ENCODE results near the gene TUT1. TPM values are rescaled to one million over a fixed set of nuclear protein-coding genes. Genes with fewer than 3 reads are reported as not detected.

Gene TUT1
- polyA plus RNA-seq, 1 experiment: 9.9 TPM

DNA sequence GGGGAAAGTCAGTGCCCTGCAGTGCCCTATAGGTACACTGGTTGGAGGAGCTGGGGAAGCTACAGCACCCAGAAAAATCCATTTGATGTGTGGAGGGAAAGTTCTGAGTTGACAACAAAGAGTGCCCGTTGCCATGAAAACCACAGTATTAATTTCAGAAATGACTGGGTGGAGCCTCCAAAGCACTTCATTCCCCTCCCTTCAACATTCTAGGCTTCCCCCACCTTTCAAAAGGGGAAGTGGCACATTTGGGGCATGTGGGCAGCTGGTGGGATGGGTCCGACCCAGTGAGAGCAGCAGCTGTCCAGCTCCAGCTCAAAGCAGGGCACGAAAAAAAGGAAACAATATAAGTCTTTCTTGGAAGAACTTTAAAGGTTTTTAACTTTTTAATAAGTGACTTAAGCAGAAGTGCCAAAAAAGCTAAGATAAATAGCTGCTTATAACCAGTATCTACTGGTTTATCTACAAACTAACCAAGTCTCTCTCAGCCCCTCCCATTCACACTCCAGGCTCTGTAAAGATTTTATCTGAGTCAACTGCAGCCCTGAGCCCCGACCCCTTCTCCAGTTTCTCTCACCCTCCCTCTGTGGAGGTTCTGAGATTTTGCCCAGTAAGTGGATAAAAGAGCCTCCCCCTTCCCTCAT lies 35.7 kb downstream of the TUT1 start:
- Histone ChIP-seq H3K27me3 (ENCODE audit: control insufficient read depth, insufficient read depth, low read length) (no peaks in the 10 kb centered on the region), H3K4me3 (ENCODE audit: low read depth, low read length) (no peak overlapping the region), H3K36me3 (ENCODE audit: control insufficient read depth, insufficient read depth, low read length) (peaks cover 5% of the 10 kb centered on the region)
- POLR2A ChIA-PET: interaction anchor here (0.6 to 1.4 kb wide), 2 partner anchors 9 to 110 kb away, joined by 5 to 17 read pairs; partner anchors contain the start of gene AHNAK
- CTCF ChIA-PET: interaction anchor here (0.6 to 4.8 kb wide), 5 partner anchors 12 to 160 kb away, joined by 3 to 47 read pairs (median 4); no protein-coding TSS in a partner anchor
- no peak for DNase-seq (ENCODE audit: low read depth)
- TF ChIP-seq CTCF (IDR thresholded peaks at IDR 0.05; ENCODE audit: insufficient read depth, low read depth, low read length): no peak

DNA sequence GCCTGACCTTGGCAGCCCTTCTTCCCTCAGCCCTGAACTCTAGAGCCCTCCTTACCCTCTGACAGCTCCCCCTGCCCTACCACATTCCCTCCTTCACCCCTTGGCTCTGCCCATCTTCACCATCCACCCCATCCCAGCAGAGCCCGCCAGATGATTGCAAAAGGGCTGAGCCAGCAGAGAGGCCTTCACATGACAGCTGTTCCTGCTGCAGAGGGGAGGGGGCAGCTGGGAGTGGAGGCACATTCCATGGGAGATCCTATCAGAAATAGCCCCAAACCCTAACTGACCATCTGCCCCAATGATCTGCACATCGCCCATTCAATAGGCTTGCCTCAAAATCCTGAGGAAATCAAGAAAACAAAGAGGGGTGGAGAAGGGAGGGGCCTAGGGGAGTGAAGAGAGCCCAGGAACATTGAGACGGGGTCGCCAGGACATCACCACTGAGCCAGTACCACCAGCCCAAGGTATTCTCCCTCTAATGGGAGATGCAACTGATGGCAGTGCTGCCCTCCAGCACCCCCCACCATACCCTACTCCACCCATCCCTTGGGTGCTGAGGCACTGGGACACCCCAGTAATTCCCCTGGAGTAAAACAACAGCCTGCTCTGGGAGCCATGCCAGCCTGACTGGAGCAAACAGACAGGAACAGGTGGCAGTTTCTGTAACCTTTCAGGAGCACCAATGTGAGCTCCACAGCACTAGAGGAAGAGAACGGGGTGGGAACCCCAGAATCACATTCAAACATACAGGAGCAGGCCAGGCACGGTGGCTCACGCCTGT lies 36.7 kb downstream of the TUT1 start:
- no peak for DNase-seq (ENCODE audit: low read depth)
- H3K36me3 ChIP-seq (ENCODE audit: control insufficient read depth, insufficient read depth, low read length): peaks cover 5% of the 10 kb centered on the region
- ChIA-PET CTCF (interaction anchor here (0.9 to 5.3 kb wide), 8 partner anchors 11 to 159 kb away, joined by 4 to 47 read pairs (median 12); no protein-coding TSS in a partner anchor), POLR2A (no interaction called here)
- no peak for TF ChIP-seq CTCF (IDR thresholded peaks at IDR 0.05; ENCODE audit: insufficient read depth, low read depth, low read length)
- H3K4me3 ChIP-seq (ENCODE audit: low read depth, low read length): no peak overlapping the region
- no peaks in the 10 kb centered on the region for H3K27me3 ChIP-seq (ENCODE audit: control insufficient read depth, insufficient read depth, low read length)

DNA sequence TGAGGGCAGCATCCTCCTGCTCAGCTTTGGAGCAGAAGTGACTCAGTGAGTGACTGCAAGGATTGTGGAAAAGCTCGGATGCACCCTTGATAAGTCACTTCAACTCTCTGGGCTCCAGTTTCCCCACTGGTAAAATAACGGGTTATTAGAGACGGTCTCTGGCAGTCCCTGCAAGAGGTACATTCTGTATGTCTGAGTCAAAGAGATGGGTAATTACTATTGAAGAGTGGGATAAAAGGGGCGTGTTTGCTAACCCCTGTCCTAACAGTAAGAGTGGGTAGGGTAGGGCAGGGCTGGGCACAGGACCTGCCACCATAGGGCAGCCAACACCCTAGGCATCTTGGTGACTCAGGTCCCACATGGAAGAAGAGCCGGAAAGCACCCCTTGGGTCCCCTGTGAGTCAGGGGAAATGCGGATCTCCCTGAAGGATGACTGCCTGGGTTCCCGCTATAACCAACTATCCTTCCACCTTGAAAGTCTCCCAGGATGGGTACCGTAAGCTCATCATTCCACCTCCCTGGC lies 37.4 kb downstream of the TUT1 start:
- ChIA-PET CTCF (interaction anchor here (0.9 to 5.3 kb wide), 8 partner anchors 10 to 159 kb away, joined by 3 to 35 read pairs (median 5); no protein-coding TSS in a partner anchor), POLR2A (interaction anchor here (0.6 to 1.5 kb wide), 4 partner anchors 9 to 287 kb away, joined by 3 to 7 read pairs (median 5); no protein-coding TSS in a partner anchor)
- peak; percentile 61 for DNase-seq (ENCODE audit: low read depth)
- H3K36me3 ChIP-seq (ENCODE audit: control insufficient read depth, insufficient read depth, low read length): peaks cover 2% of the 10 kb centered on the region; the same call in 1 of the 2 replicates
- no peaks in the 10 kb centered on the region for H3K27me3 ChIP-seq (ENCODE audit: control insufficient read depth, insufficient read depth, low read length)
- H3K4me3 ChIP-seq (ENCODE audit: low read depth, low read length): 0 out of 2 replicates have a peak overlapping the region, but pooled peaks have one; percentile 28
- TF ChIP-seq CTCF (IDR thresholded peaks at IDR 0.05; ENCODE audit: insufficient read depth, low read depth, low read length): no peak

- ChIA-PET POLR2A (interaction anchor here (0.5 to 2.0 kb wide), 12 partner anchors 9 to 1091 kb away, joined by 3 to 19 read pairs (median 4); no protein-coding TSS in a partner anchor), CTCF (interaction anchor here (1.2 to 5.3 kb wide), 8 partner anchors 7 to 158 kb away, joined by 3 to 35 read pairs (median 11); no protein-coding TSS in a partner anchor)
- no peak for TF ChIP-seq CTCF (IDR thresholded peaks at IDR 0.05; ENCODE audit: insufficient read depth, low read depth, low read length)
- DNase-seq (ENCODE audit: low read depth): peak; percentile 90
- H3K36me3 ChIP-seq (ENCODE audit: control insufficient read depth, insufficient read depth, low read length): no peaks in the 10 kb centered on the region
- H3K4me3 ChIP-seq (ENCODE audit: low read depth, low read length): peak overlapping the region; percentile 28
- no peaks in the 10 kb centered on the region for H3K27me3 ChIP-seq (ENCODE audit: control insufficient read depth, insufficient read depth, low read length)
These were observed 38.1 kb downstream of the TUT1 start for GRCh38 chr11:62553080-62553838.
